NK-92 (cell line): ENCODE data around the gene KCNA4.
"Not testable (repeated sequence)": the region's sequence is repeated elsewhere in the genome, so short reads cannot be mapped to it uniquely, and the experiment has no call there.

Experiments
- DNase-seq: peaks from one replicate; lab custom pipeline; 2025; ENCODE audit not compliant: unreplicated experiment; lab: John Stamatoyannopoulos, UW

KCNA4 gene

DNA sequence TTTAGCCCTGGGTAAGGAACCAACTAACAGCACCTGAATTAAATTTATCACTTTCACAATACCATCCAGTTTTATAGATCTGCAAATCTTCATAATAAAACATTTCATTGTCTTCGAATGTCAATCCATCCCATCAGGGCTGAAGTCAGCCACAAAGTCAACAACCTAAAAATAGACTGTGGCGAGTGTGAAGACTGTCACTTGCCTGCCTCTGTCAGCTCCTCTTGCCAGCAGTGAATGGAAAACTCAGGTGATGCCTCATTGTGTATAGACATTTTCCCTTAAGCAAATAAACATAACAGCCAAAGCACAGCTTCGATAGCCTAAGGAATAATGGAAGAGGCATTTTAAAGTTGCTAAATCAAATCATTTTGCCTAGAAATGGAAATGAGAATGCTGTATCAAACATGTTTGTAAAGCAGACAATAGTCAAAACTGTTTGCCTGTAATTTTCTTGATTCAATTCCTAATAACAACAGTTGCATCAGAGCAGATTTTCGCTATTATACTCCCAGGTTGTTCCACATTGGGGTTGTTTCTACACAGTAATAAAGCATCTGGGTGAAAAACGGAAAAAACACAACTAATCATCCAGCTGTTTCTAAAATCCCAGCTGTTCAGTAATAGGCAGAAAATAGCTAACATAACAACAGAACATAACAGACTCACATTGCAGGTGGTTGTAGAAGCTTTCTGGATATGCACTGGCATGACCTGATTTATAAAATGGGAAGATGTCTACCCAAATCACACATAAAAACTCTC, 15.7 kb downstream of the KCNA4 start:
- DNase-seq = no peak

- DNase-seq = no peak
Measured at GRCh38 chr11:29996016-29996415, 20.8 kb downstream of the KCNA4 start.

- DNase-seq = no peak
Measured at GRCh38 chr11:29989174-29989970, 27.5 kb downstream of the KCNA4 start.

DNA sequence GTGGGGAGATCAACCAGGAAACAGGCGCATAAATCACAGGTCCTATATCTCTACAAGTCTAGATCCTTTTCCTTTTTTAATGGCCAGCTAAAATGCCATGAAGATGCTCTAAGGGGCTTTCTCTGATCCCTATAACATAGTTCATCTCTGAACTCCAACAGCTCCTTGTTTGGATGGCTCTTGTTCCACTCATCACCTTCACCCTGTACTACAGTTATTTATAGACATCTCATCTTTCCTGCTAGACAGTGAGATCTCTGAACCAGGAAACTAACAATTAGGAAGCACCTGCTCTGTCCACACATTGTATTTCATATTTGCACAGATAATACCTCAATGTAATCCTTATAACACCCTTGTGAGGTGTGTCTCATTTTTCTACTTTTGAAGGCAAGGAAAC, 31.6 kb downstream of the KCNA4 start:
- DNase-seq = no peak

- no peak for DNase-seq
Measured at GRCh38 chr11:29984544-29984943, 32.3 kb downstream of the KCNA4 start.

DNA sequence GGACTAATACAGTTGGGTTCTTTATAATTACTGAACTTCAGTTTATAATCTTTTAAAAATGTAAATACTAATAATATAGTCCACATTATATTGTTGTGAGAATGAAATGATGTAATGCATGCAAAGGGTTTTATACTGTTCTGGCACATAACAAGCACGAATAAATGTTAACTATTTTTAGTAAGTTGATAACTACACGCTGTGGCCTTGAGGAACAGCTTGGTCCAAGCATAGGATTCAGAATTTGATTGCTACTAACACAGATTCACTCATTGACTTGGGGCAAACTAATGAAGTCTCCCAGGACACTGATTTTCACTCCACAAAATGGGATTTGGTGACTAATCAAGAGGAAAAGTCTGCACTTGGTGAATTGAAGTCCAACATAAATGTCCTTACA, 38.3 kb downstream of the KCNA4 start:
- no peak for DNase-seq

- DNase-seq = not testable (repeated sequence)
Measured at GRCh38 chr11:29975580-29975979, 41.2 kb downstream of the KCNA4 start.

- DNase-seq = no peak
Measured at GRCh38 chr11:29963796-29964195, 53.0 kb downstream of the KCNA4 start.

DNA sequence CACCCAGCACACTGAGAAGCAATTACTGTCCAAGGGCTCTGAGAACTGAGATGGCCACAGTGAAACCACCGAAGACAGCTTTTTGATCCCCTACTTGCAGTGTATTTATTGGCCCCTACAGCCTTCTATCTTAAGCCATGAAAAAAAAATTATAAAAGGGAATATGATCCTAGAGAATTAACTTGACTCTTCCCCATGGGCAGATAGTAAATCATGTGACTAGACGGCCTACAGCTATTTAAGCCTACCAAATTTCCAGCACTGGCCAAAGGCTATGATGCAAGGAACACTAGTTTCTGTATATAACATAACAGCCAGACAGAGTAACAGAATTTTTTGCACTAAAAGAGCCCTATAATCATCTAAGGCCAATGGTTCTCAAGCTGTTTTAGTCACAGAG, 53.8 kb downstream of the KCNA4 start:
- no peak for DNase-seq

GRCh38 chr11:29962243-29962642, 54.6 kb downstream of the KCNA4 start:
- DNase-seq = no peak
